Heart left ventricle (tissue), 16 donors: ENCODE results near the gene PLPPR3. TPM values are rescaled to one million over a fixed set of nuclear protein-coding genes. Genes with fewer than 3 reads are reported as not detected.

Source experiments
- ATAC-seq, 4 donors: fragments of 200-7000 bp; cut with Tn5 transposase; one replicate each; pipeline ENCODE4 v1.9.1; 2020 to 2022; ENCODE audit warnings: moderate library complexity in 4 of 4, mild to moderate bottlenecking in 3 of 4, moderate number of reproducible peaks in 1 of 4
- DNase-seq, 5 donors: peaks; one replicate each; pipeline ENCODE4 v3.0.0-alpha.2; 2020
- H3K27ac ChIP-seq, 12 donors: fragments of 200-600 bp; sonication (generic) in 4 of 12; one replicate each; pipeline versions ENCODE4 v1.5.0 to v1.8.0; 2016 to 2022; ENCODE audit warnings: mild to moderate bottlenecking in 2 of 12
- H3K27me3 ChIP-seq, 9 donors: fragments of 200-600 bp; sonication (generic) in 2 of 9; one replicate each; pipeline versions ENCODE4 v1.5.1 to v1.8.0; 2016 to 2022; ENCODE audit warnings: mild to moderate bottlenecking in 3 of 9
- H3K36me3 ChIP-seq, 9 donors: fragments of 200-600 bp; sonication (generic) in 2 of 9; one replicate each; pipeline versions ENCODE4 v1.5.0 to v1.8.0; 2018 to 2022; ENCODE audit warnings: mild to moderate bottlenecking in 2 of 9
- H3K4me1 ChIP-seq, 12 donors: fragments of 200-600 bp; sonication (generic) in 4 of 12; one replicate each; pipeline versions ENCODE4 v1.5.0 to v1.8.0; 2016 to 2022; ENCODE audit warnings: mild to moderate bottlenecking in 3 of 12
- H3K4me3 ChIP-seq, 12 donors: fragments of 200-600 bp; sonication (generic) in 4 of 12; one replicate each; pipeline versions ENCODE4 v1.5.0 to v1.8.0; 2017 to 2022; ENCODE audit warnings: mild to moderate bottlenecking in 9 of 12, moderate library complexity in 4 of 12
- H3K9me3 ChIP-seq, 12 donors: fragments of 200-600 bp; sonication (generic) in 4 of 12; one replicate each; pipeline versions ENCODE4 v1.5.0 to v1.8.0; 2016 to 2022; ENCODE audit warnings: mild to moderate bottlenecking in 1 of 12
- CTCF ChIP-seq, 12 donors: fragments of 200-600 bp; sonication (generic) in 4 of 12; IDR thresholded peaks; one replicate each; pipeline versions ENCODE4 v1.5.0 to v1.8.0; 2018 to 2022; ENCODE audit warnings: antibody characterized with exemption in 12 of 12, mild to moderate bottlenecking in 5 of 12
- POLR2A ChIP-seq, 2 donors: fragments of 450-650 bp; IDR thresholded peaks; one replicate each; pipeline ENCODE4 v1.6.1; 2017; ENCODE audit warnings: antibody characterized with exemption in 2 of 2, mild to moderate bottlenecking in 2 of 2, moderate library complexity in 2 of 2
- WGBS, 4 donors: extraction: QIAGEN DNeasy Blood & Tissue Kit in 2 of 4; methylation state at CpG; one replicate each; pipeline versions ENCODE4 v1.1.5 to v1.1.7; 2013 to 2018; 5-methylcytosine and 5-hydroxymethylcytosine counted together
- intact Hi-C, 10 donors: fragments of 100-400 bp; cut with DNase I; formaldehyde crosslinking; loops; one replicate each; pipeline versions ENCODE4 v1.11.1 to v1.14.2; 2022
- polyA plus RNA-seq, 2 donors: library from polyadenylated mRNA; stranded (reverse); fragments of 200-250 nt; gene quantifications; one replicate each; pipeline ENCODE4 v1.2.3, GENCODE V29; 2013
- total RNA-seq, 9 donors: library from RNA; depleted of rRNA in 2 of 9; stranded (reverse); fragments of >200 nt in 2 of 9; fragmentation: NEBNext Ultra II Directional in 3 of 9; extraction: Animal tissue kit (Norgen Biotek cat#: 25700) in 3 of 9; gene quantifications; one replicate each; pipeline versions ENCODE4 v1.1.0 to v1.2.4, GENCODE V29; 2016 to 2023
- donor health status: ischemic (EF 13 %, LVEDD 7.1; RV severe dilation, severe dysfunction).
- donor health status: healthy with polysubstance abuse.
- donor health status: DM: no; HTN: yes; CAD: no.
- donor health status: DM: no; HTN: no; CAD: no.
- donor health status: ischemic (EF 25% LVEDD 6.9; RV normal size, moderate dysfunction).
- donor health status: ischemic (EF 25% LVEDD 5.7; RV mildly dilated, moderate dysfunction).
- donor health status: healthy.
- donor health status: DM: yes; HTN: yes; CAD: no.
- donor health status: ischemic (EF 35%, LVEDD 5.7; RV mildly dilated, moderate dysfunction).
- donor health status: nonischemic (EF 11% LVEDD 7.7; RV severe dilation, severe dysfunction).
- donor health status: DM: yes; HTN: yes; CAD: no.
- donor health status: PGD.
- donor health status: ischemic (EF 29% LVEDD 5.4; RV normal size, mild dysfunction).
- donor health status: nonischemic (EF 23%, LVEDD 6.1; RV moderate dilation, normal function).

Gene PLPPR3
- total and polyA plus RNA-seq, 11 donors: 0.10 to 0.50 (median 0.14) TPM; not detected in 8

DNA sequence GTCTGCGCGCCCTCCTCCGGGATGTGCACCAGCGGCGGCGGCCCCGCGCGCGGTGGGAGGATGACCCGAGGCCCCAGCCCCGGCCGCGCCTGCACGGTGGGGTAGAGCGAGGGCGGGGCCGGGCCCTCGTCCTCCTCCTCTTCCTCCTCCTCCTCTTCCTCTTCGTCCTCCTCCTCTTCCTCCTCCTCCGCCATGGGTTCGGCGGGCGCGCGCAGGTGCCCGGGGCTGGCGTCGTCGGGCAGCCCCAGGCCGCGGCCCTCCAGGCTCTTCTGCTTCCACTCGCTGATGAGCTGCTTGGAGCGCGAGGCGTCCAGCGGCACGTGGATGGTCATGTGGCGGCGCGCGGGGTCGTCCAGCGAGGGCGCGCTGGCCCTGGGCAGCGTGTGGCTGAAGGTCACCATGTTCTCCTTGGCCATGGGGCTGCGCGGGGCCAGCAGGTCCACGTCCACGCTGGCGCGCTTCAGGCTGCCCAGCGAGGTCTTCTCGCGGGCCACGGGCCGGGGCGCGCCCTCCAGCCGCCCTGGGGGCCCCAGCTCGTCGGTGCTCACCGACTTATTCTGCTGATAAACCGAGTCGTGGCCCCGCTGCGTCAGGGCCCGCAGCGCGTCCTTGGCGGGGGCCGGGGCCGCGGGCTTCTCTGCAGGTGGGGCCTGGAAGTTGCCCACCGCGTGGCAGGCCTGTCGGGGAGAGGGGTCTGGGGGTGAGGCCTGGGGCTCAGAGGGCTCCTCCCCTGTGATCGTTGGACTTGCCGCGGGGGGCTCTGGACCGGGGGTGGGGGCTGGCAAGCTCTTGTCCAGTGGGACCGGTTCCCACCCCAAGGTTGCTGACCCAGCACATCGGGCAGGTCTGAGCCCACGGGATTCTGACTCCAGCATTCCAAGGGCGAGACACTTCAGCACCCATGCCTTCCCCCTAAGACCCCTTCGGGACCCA lies 8.3 kb downstream of the PLPPR3 start:
- H3K27ac ChIP-seq: no peak overlapping the region
- H3K36me3 ChIP-seq: peaks cover 3 to 54% (median 45%) of the 10 kb centered on the region in 9 donors
- TF ChIP-seq POLR2A (IDR thresholded peaks at IDR 0.05) (no peak), CTCF (IDR thresholded peaks at IDR 0.05) (no peak)
- peak in 2 of 5 donors; percentile 20 to 22 for DNase-seq
- no peaks in the 10 kb centered on the region for H3K27me3 ChIP-seq
- ATAC-seq: peak in 2 of 4 donors; percentile 5 to 10
- H3K4me1 ChIP-seq: no peaks in the 10 kb centered on the region
- H3K9me3 ChIP-seq: no peaks in the 10 kb centered on the region
- 94 to 96% (median 95%) methylated on average over 43 to 87 of the region's 87 CpGs for WGBS, 4 donors
- intact Hi-C loops: no loop called here
- H3K4me3 ChIP-seq: no peak overlapping the region

DNA sequence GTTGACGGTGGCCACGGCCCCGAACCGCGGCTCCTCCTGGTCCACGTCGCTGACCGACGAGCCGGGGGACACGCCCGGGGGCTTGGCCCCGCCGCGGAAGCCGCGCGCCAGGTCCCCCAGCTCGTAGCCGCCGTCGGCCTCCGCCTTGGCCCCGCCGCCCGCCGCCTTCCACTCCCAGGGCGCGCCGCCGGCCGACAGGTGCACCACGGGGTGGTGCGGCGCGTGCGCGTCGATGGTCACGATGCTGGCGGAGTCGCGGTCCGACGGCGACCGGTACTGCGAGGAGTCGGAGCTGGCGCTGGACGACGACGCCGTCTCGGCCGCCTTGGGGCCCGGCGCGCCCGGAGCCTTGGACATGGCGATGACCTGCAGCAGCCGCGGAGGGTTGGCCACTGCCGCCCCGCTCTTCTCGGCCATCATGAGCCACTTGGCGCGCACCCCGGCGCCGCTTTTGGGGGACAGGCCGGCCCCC lies 9.0 kb downstream of the PLPPR3 start:
- intact Hi-C loops: no loop called here
- no peak overlapping the region for H3K4me3 ChIP-seq
- no peaks in the 10 kb centered on the region for H3K9me3 ChIP-seq
- peaks cover 4 to 61% (median 52%) of the 10 kb centered on the region in 9 donors for H3K36me3 ChIP-seq
- no peaks in the 10 kb centered on the region for H3K27me3 ChIP-seq
- DNase-seq (peak in 1 of 5 donors; percentile 16), ATAC-seq (no peak)
- H3K4me1 ChIP-seq: no peaks in the 10 kb centered on the region
- no peak for TF ChIP-seq POLR2A (IDR thresholded peaks at IDR 0.05)
- TF ChIP-seq CTCF (IDR thresholded peaks at IDR 0.05): no peak
- 89 to 95% (median 92%) methylated on average over 45 to 72 of the region's 72 CpGs for WGBS, 4 donors
- H3K27ac ChIP-seq: no peak overlapping the region

- intact Hi-C loops: no loop called here
- peak in 2 of 5 donors; percentile 17 to 24 for DNase-seq
- WGBS, 4 donors: 90 to 91% (median 90%) methylated on average over 63 to 80 of the region's 80 CpGs
These were observed 9.6 kb downstream of the PLPPR3 start for GRCh38 chr19:812049-812746.

More at GRCh38 chr19:812049-812746, 9.6 kb downstream of the PLPPR3 start:
- TF ChIP-seq CTCF (IDR thresholded peaks at IDR 0.05): no peak
- no peak for TF ChIP-seq POLR2A (IDR thresholded peaks at IDR 0.05)
- no peaks in the 10 kb centered on the region for H3K27me3 ChIP-seq
- no peak overlapping the region for H3K27ac ChIP-seq
- no peaks in the 10 kb centered on the region for H3K4me1 ChIP-seq
- H3K4me3 ChIP-seq: no peak overlapping the region
- H3K36me3 ChIP-seq: peaks cover 6 to 67% (median 58%) of the 10 kb centered on the region in 9 donors
- ATAC-seq: no peak
- no peaks in the 10 kb centered on the region for H3K9me3 ChIP-seq
